ENCODE results near the gene SLC22A16.

DNA sequence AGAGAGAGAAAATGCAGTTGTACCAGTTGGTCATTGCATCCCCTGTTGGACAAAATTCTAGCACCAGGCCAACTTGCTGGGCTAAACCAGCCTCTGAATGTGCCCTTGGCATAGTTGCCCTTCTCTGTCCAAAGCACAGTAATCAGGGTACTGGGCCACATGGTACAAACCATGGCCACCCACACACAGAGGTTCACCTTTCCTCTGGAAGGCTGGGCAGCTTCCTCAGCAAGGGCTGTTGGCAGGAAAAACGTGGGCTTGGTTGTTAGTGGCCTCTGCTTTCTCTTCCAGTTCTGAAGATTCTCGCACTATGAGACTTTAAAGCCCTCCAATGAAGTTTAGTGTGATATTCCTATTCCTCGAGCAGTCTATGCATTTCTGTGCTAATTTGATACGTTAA lies 61.7 kb downstream of the SLC22A16 start:
- TF ChIP-seq, protein P1, sequence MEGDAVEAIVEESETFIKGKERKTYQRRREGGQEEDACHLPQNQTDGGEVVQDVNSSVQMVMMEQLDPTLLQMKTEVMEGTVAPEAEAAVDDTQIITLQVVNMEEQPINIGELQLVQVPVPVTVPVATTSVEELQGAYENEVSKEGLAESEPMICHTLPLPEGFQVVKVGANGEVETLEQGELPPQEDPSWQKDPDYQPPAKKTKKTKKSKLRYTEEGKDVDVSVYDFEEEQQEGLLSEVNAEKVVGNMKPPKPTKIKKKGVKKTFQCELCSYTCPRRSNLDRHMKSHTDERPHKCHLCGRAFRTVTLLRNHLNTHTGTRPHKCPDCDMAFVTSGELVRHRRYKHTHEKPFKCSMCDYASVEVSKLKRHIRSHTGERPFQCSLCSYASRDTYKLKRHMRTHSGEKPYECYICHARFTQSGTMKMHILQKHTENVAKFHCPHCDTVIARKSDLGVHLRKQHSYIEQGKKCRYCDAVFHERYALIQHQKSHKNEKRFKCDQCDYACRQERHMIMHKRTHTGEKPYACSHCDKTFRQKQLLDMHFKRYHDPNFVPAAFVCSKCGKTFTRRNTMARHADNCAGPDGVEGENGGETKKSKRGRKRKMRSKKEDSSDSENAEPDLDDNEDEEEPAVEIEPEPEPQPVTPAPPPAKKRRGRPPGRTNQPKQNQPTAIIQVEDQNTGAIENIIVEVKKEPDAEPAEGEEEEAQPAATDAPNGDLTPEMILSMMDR (IDR thresholded peaks at IDR 0.05; ENCODE audit: low read depth, low read length, missing input control): no peak
- TF ChIP-seq RAD21 (IDR thresholded peaks at IDR 0.05) (no peak), FOXA1 (IDR thresholded peaks at IDR 0.05) (no peak), JUND (IDR thresholded peaks at IDR 0.05) (no peak), YY1 (IDR thresholded peaks at IDR 0.05) (no peak), RXRA (IDR thresholded peaks at IDR 0.05) (no peak), TAF1 (conservative IDR thresholded peaks at IDR 0.05) (no peak), NR2F2 (IDR thresholded peaks at IDR 0.05) (no peak)
- TF ChIP-seq, protein P2, sequence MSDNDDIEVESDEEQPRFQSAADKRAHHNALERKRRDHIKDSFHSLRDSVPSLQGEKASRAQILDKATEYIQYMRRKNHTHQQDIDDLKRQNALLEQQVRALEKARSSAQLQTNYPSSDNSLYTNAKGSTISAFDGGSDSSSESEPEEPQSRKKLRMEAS (IDR thresholded peaks at IDR 0.05): no peak
